Left renal cortex interstitium (tissue), 4 donors: Measurements from ENCODE around the gene MICU1. TPM values are rescaled to one million over a fixed set of nuclear protein-coding genes. Genes with fewer than 3 reads are reported as not detected.
A peak's percentile ranks its signal among the peaks of the same experiment; 100 is the strongest.
"Not testable (repeated sequence)": the region's sequence is repeated elsewhere in the genome, so short reads cannot be mapped to it uniquely, and the experiment has no call there.

Source experiments
- DNase-seq, 4 donors: peaks; one replicate each; pipeline ENCODE4 v3.0.0-alpha.2; 2013; ENCODE audit warnings: low read depth in 4 of 4, low spot score in 2 of 4, missing footprints in 1 of 4
- polyA plus RNA-seq, 4 donors: library from polyadenylated mRNA; unstranded; fragments of 120-200 nt; gene quantifications; one replicate each; pipeline ENCODE4 v1.2.1, GENCODE V29; 2013; ENCODE audit not compliant: insufficient read length in 4 of 4

The MICU1 gene
- polyA plus RNA-seq, 4 donors = 66.3 to 91.3 (median 75.7) TPM

DNA sequence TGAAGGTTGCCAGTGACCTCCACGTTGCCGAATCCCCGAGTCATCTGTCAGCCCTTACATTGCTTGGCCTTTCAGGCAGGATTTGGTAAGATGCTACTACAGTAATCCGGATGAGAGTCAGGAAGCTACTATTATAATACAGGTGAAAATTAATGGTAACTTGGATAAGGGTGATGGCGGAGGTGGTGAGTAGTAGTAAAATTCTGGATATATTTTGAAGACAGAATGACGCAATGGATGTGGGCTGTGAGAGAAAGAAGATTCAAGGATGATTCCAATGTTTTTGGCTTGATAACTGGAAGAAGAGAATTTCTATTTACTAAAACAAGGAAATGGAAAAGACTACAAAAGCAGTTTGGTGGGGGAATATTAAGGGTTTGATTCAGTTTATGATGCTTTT, 269.8 kb downstream of the MICU1 start:
- DNase-seq = no peak

- DNase-seq = no peak
Measured at GRCh38 chr10:72355214-72355555, 270.7 kb downstream of the MICU1 start.

- peak; percentile 90 to 95 (median 92) for DNase-seq
Measured at GRCh38 chr10:72354356-72355213, 271.3 kb downstream of the MICU1 start, which contains the start of gene DNAJB12. Gene DNAJB12, minus strand, starts transcription at chr10:72354919. Its CDS starts 22 bp downstream, at chr10:72354897.

DNA sequence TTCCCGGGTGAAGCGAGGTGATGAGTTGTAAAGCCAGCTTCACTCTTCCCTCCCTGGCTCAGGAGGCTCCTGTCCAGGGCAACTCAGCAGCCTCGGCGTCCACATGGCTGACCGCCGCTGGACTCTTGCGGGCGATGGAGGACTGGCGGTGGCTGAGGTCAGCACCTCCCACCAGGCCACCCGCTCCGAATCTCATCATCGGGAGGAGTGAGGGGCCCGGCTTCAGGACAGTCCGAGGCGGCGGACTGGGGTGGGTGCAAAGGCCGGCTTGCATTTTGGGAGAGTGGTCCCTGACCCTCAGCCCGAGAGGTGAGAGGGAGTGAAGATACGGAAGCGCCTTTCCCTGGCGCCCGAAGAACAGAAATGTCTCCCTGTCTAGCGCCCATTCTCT, 271.9 kb downstream of the MICU1 start:
- no peak for DNase-seq

DNA sequence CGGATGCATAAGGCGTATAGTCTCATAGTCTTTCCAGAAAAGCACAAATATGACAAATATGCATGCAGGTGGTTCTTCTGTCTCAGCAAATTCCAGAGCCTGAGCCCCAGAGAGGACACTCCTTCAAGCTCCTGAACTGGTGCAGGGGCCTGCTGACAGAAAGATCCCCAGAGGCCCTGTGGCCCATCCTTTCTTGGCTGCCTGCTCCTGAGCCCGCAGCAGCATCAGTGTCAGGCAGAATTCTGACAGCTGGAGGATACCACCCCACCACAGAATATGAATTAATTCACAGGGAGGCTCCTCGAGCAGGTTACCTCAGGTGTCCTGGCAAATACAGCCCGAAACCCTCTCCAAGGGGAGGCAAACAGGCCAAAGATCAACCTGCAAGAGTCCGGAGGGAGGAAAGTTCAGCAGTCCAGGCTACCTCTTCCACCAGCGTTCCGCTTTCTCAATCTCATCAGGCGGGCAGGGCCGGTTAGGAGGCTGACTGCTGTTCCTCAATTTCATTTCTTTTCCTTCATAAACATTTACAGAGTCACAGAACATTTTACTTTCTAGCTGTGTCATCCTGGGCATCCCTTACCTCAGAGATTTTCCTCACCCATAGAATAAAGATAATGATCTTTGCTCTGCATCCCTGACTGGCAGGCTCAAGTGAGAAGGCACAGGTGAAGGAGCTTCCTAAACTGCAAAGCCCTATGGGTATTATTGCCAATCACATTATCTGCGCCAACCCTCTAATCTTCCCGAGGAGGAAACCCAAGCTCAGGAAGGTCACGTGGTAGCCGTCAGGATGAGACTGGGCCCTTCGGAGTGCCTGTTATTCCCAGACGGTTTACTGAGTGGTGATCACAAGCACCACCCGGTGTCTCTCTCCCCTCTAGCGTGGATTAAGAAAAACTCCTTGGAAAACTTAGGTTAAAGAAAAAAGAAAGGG, 272.6 kb downstream of the MICU1 start:
- DNase-seq = no peak

- DNase-seq = no peak
Measured at GRCh38 chr10:72351479-72351878, 274.4 kb downstream of the MICU1 start.

GRCh38 chr10:72349438-72349837, 276.4 kb downstream of the MICU1 start:
- DNase-seq = no peak

DNA sequence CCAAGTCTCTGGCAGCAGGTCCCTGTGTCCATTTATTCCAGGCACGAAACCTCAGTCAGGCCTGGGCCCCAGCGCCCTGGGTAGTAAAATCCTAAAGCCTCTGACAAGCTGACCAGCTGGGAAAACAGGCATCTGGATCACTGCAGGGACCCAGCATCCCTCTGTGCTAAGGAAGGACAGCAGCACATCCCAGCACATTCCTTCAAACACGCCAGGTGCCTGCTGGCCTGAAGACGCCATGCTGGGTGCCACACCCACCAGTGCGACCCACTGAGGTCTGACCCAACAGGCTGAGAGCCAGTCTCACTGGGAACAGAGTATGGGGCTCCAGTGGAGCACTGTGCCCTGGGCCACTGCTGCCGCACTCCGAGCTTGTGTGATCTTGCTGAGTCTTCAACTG, 277.6 kb downstream of the MICU1 start:
- DNase-seq = no peak

DNA sequence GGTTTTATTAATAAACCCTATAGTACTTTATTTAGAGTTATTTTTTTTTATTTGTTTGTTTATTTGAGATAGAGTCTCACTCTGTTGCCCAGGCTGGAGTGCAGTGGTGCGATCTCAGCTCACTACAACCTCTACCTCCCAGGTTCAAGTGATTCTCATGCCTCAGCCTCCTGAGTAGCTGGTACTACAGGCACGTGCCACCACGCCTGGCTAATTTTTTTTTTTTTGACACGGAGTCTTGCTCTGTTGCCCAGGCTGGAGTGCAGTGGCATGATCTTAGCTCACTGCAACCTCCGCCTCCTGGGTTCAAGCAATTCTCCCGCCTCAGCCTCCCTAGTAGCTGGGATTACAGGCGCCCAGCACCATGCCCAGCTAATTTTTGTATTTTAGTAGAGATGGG, 279.8 kb downstream of the MICU1 start:
- DNase-seq = not testable (repeated sequence)

- no peak for DNase-seq
Measured at GRCh38 chr10:72344932-72345331, 280.9 kb downstream of the MICU1 start.

GRCh38 chr10:72342911-72343310, 283.0 kb downstream of the MICU1 start:
- DNase-seq = no peak

GRCh38 chr10:72340510-72341261, 285.2 kb downstream of the MICU1 start:
- no peak for DNase-seq

- DNase-seq = no peak
Measured at GRCh38 chr10:72338180-72338579, 287.7 kb downstream of the MICU1 start.

GRCh38 chr10:72337722-72338121, 288.2 kb downstream of the MICU1 start:
- DNase-seq = no peak

- DNase-seq = no peak
Measured at GRCh38 chr10:72337039-72337629, 288.7 kb downstream of the MICU1 start.

- no peak for DNase-seq
Measured at GRCh38 chr10:72336259-72337038, 289.4 kb downstream of the MICU1 start.

- no peak for DNase-seq
Measured at GRCh38 chr10:72335394-72336258, 290.3 kb downstream of the MICU1 start.

- no peak for DNase-seq
Measured at GRCh38 chr10:72334825-72335393, 291.0 kb downstream of the MICU1 start.
